IMR-90 (cell line): Measurements from ENCODE around the gene TMEM163. TPM values are rescaled to one million over a fixed set of nuclear protein-coding genes. Genes with fewer than 3 reads are reported as not detected.

Experiments used
- ATAC-seq: fragments of 200-7000 bp; cut with Tn5 transposase; 2 replicates; pipeline ENCODE4 v1.9.1; 2020; ENCODE audit warnings: low read depth, mild to moderate bottlenecking, moderate library complexity
- BruUV-seq: library from RNA; stranded (reverse); fragments of 400-500 nt; replicated peaks from 2 replicates; lab custom pipeline; 2021; lab: Mats Ljungman, UMichigan
- CTCF ChIA-PET: fragments of 300-600 bp; formaldehyde crosslinking; extraction: SDS; loops from one replicate; lab custom pipeline; 2021; ENCODE audit warnings: antibody characterized with exemption; lab: Yijun Ruan, JAX
- POLR2A ChIA-PET: fragments of 300-600 bp; sonication (Branson Sonifier 250); formaldehyde crosslinking; loops from one replicate; lab custom pipeline; 2022; ENCODE audit warnings: antibody characterized with exemption; ENCODE audit not compliant: unreplicated experiment; lab: Charles Lee
- DNase-seq: peaks from one replicate; pipeline ENCODE4 v3.0.0; 2013
- H2AFZ ChIP-seq: replicated peaks from 2 replicates; pipeline ENCODE3; 2013; ENCODE audit warnings: low read length, mild to moderate bottlenecking; ENCODE audit not compliant: poor library complexity
- H2AK5ac ChIP-seq: 2 replicates; pipeline ENCODE4 v1.6.1; 2013; ENCODE audit warnings: low read depth, low read length, inconsistent platforms
- H2AK9ac ChIP-seq: replicated peaks from 2 replicates; pipeline ENCODE3; 2013; ENCODE audit warnings: mild to moderate bottlenecking, low read depth, low read length, moderate library complexity; ENCODE audit not compliant: poor library complexity
- H2BK120ac ChIP-seq: 2 replicates; pipeline ENCODE4 v1.6.1; 2013; ENCODE audit warnings: low read depth, low read length, inconsistent platforms
- H2BK15ac ChIP-seq: 3 replicates; pipeline ENCODE4 v1.6.1; 2013; ENCODE audit warnings: low read depth, low read length, inconsistent platforms
- H2BK20ac ChIP-seq: 2 replicates; pipeline ENCODE4 v1.6.1; 2013; ENCODE audit warnings: low read depth, mild to moderate bottlenecking, inconsistent platforms, low read length, moderate library complexity
- H2BK5ac ChIP-seq: 2 replicates; pipeline ENCODE4 v1.6.1; 2013; ENCODE audit warnings: mild to moderate bottlenecking, low read depth, low read length, inconsistent platforms; ENCODE audit not compliant: poor library complexity, severe bottlenecking
- H3K14ac ChIP-seq: replicated peaks from 2 replicates; pipeline ENCODE4 v1.6.1; 2013; ENCODE audit warnings: low read depth, low read length, inconsistent platforms
- H3K18ac ChIP-seq: 2 replicates; pipeline ENCODE4 v1.6.1; 2013; ENCODE audit warnings: low read depth, low read length, control low read depth
- H3K23ac ChIP-seq: 2 replicates; pipeline ENCODE4 v1.6.1; 2013; ENCODE audit warnings: low read depth, low read length, inconsistent platforms
- H3K27ac ChIP-seq: 2 replicates; pipeline ENCODE4 v1.5.1; 2013; ENCODE audit warnings: mild to moderate bottlenecking, control low read depth, low read length; ENCODE audit not compliant: insufficient read depth
- H3K27me3 ChIP-seq: 2 replicates; pipeline ENCODE4 v1.6.1; 2013; ENCODE audit warnings: low read length; ENCODE audit not compliant: control insufficient read depth, insufficient read depth
- H3K36me3 ChIP-seq: 2 replicates; pipeline ENCODE4 v1.6.1; 2013; ENCODE audit warnings: low read length, mixed read lengths; ENCODE audit not compliant: control insufficient read depth, insufficient read depth
- H3K4ac ChIP-seq: 2 replicates; pipeline ENCODE4 v1.6.1; 2013; ENCODE audit warnings: low read depth, low read length, inconsistent platforms
- H3K4me1 ChIP-seq: 2 replicates; pipeline ENCODE4 v1.6.1; 2013; ENCODE audit warnings: low read length, mixed read lengths; ENCODE audit not compliant: control insufficient read depth, insufficient read depth
- H3K4me2 ChIP-seq: 2 replicates; pipeline ENCODE4 v1.6.1; 2013; ENCODE audit warnings: low read depth, mild to moderate bottlenecking, control low read depth, low read length, moderate library complexity
- H3K4me3 ChIP-seq: 2 replicates; pipeline ENCODE4 v1.5.1; 2013; ENCODE audit warnings: low read depth, mild to moderate bottlenecking, control low read depth, low read length, moderate library complexity; ENCODE audit not compliant: insufficient read depth
- H3K56ac ChIP-seq: 2 replicates; pipeline ENCODE4 v1.6.1; 2013; ENCODE audit warnings: low read length, inconsistent platforms; ENCODE audit not compliant: insufficient read depth; ENCODE audit errors: extremely low read depth
- H3K79me1 ChIP-seq, 2 experiments: 2 replicates each; pipeline ENCODE4 v1.6.1; 2013; ENCODE audit warnings: low read length in 2 of 2, inconsistent platforms in 1 of 2, low read depth in 1 of 2
- H3K9ac ChIP-seq: 2 replicates; pipeline ENCODE4 v1.6.1; 2013; ENCODE audit warnings: low read depth, low read length, control low read depth
- H3K9me1 ChIP-seq: 2 replicates; pipeline ENCODE4 v1.6.1; 2013; ENCODE audit warnings: low read length, inconsistent platforms; ENCODE audit not compliant: insufficient read depth
- H3K9me3 ChIP-seq: 2 replicates; pipeline ENCODE4 v1.6.1; 2013; ENCODE audit warnings: low read length; ENCODE audit not compliant: control insufficient read depth, insufficient read depth
- H4K20me1 ChIP-seq: 2 replicates; pipeline ENCODE4 v1.6.1; 2013; ENCODE audit warnings: low read length, inconsistent platforms; ENCODE audit not compliant: insufficient read depth
- H4K5ac ChIP-seq: 2 replicates; pipeline ENCODE4 v1.6.1; 2013; ENCODE audit warnings: mild to moderate bottlenecking, low read depth, low read length, control low read depth
- H4K8ac ChIP-seq, 2 experiments: 2 replicates each; pipeline ENCODE4 v1.6.1; 2013; ENCODE audit warnings: low read depth in 2 of 2, low read length in 2 of 2, control low read depth in 1 of 2, inconsistent platforms in 1 of 2
- H4K91ac ChIP-seq: 2 replicates; pipeline ENCODE4 v1.6.1; 2013; ENCODE audit warnings: low read depth, low read length, inconsistent platforms; ENCODE audit not compliant: insufficient read depth
- BHLHE40 ChIP-seq: fragments of 150-350 bp; IDR thresholded peaks from 2 replicates; pipeline ENCODE4 v1.6.1; 2016; ENCODE audit warnings: mild to moderate bottlenecking, low read depth, low read length
- CEBPB ChIP-seq: IDR thresholded peaks from 2 replicates; pipeline ENCODE4 v1.6.1; 2012; ENCODE audit warnings: low read depth, low read length, improper control_type of control experiment
- CHD1 ChIP-seq: IDR thresholded peaks from 2 replicates; pipeline ENCODE4 v1.6.1; 2012; ENCODE audit warnings: low read depth, low read length, improper control_type of control experiment
- CTCF ChIP-seq: conservative IDR thresholded peaks from 2 replicates; pipeline ENCODE4 v1.5.1; 2012; ENCODE audit warnings: mild to moderate bottlenecking, low read depth, low read length, improper control_type of control experiment
- FOS ChIP-seq: fragments of 150-350 bp; IDR thresholded peaks from 2 replicates; pipeline ENCODE4 v1.6.1; 2016; ENCODE audit warnings: low read depth, low read length
- MAFK ChIP-seq: IDR thresholded peaks from 2 replicates; pipeline ENCODE4 v1.6.1; 2012; ENCODE audit warnings: low read depth, low read length, improper control_type of control experiment
- MAZ ChIP-seq: IDR thresholded peaks from 2 replicates; pipeline ENCODE4 v1.6.1; 2012; ENCODE audit warnings: low read depth, mild to moderate bottlenecking, low read length, improper control_type of control experiment, moderate library complexity, borderline replicate concordance
- MXI1 ChIP-seq: IDR thresholded peaks from 2 replicates; pipeline ENCODE4 v1.6.1; 2012; ENCODE audit warnings: low read depth, mild to moderate bottlenecking, low read length, moderate library complexity, borderline replicate concordance
- POLR2A ChIP-seq: IDR thresholded peaks from 2 replicates; pipeline ENCODE4 v1.6.1; 2012; ENCODE audit warnings: mild to moderate bottlenecking, low read depth, low read length
- RAD21 ChIP-seq: IDR thresholded peaks from 2 replicates; pipeline ENCODE4 v1.6.1; 2012; ENCODE audit warnings: low read length, improper control_type of control experiment
- RCOR1 ChIP-seq: IDR thresholded peaks from 2 replicates; pipeline ENCODE4 v1.6.1; 2012; ENCODE audit warnings: mild to moderate bottlenecking, low read length, improper control_type of control experiment; ENCODE audit not compliant: insufficient replicate concordance
- RFX5 ChIP-seq: IDR thresholded peaks from 2 replicates; pipeline ENCODE4 v1.8.0; 2012; ENCODE audit warnings: low read depth, mild to moderate bottlenecking, low read length, moderate library complexity
- SMC3 ChIP-seq: fragments of 150-350 bp; IDR thresholded peaks from 2 replicates; pipeline ENCODE4 v1.6.1; 2016; ENCODE audit warnings: low read depth, mild to moderate bottlenecking, antibody characterized with exemption, low read length, moderate library complexity
- WGBS, 2 experiments: methylation state at CpG; one replicate each; pipeline versions ENCODE4 v1.1.5 to v1.1.7; 2013; ENCODE audit warnings: missing lambda C conversion rate in 2 of 2; ENCODE audit not compliant: insufficient read length in 1 of 2; ENCODE audit errors: extremely low coverage in 2 of 2; 5-methylcytosine and 5-hydroxymethylcytosine counted together
- dilution Hi-C: fragments of 300-500 bp; cut with HindIII; formaldehyde crosslinking; loops from one replicate; pipeline ENCODE4 v1.14.3; 2018; ENCODE audit warnings: low sequenced_read_pairs; ENCODE audit not compliant: unreplicated experiment
- in situ Hi-C: fragments of 300-500 bp; cut with MboI; formaldehyde crosslinking; loops from 3 replicates; pipeline ENCODE4 v1.14.3; 2019; ENCODE audit warnings: low sequenced_read_pairs, inconsistent platforms, mixed read lengths
- intact Hi-C: fragments of 100-400 bp; cut with micrococcal nuclease; formaldehyde crosslinking; loops from 2 replicates; pipeline ENCODE4 v1.10.0; 2022
- polyA plus RNA-seq, 3 experiments: library from polyadenylated mRNA; depleted of rRNA; stranded (reverse); fragments of >200 nt; gene quantifications; 2 replicates each; pipeline ENCODE4 v1.2.3, GENCODE V29; 2012; ENCODE audit warnings: low replicate concordance in 1 of 3
- total RNA-seq: library from RNA; depleted of rRNA; stranded (reverse); fragments of >200 nt; gene quantifications from 2 replicates; pipeline ENCODE4 v1.2.3, GENCODE V29; 2012
- TF ChIP-seq, protein P1 (sequence below): fragments of 150-350 bp; IDR thresholded peaks from 2 replicates; pipeline ENCODE4 v1.6.1; 2016; ENCODE audit warnings: low read depth, mild to moderate bottlenecking, low read length, moderate library complexity, borderline replicate concordance
- TF ChIP-seq, protein P2 (sequence below): fragments of 150-350 bp; IDR thresholded peaks from 2 replicates; pipeline ENCODE4 v1.6.1; 2017; ENCODE audit warnings: mild to moderate bottlenecking, antibody characterized with exemption, low read length, low read depth

Gene TMEM163
- total and polyA plus RNA-seq, 2 of the 4 experiments (the other 2 are of a cell fraction), result not detected

DNA sequence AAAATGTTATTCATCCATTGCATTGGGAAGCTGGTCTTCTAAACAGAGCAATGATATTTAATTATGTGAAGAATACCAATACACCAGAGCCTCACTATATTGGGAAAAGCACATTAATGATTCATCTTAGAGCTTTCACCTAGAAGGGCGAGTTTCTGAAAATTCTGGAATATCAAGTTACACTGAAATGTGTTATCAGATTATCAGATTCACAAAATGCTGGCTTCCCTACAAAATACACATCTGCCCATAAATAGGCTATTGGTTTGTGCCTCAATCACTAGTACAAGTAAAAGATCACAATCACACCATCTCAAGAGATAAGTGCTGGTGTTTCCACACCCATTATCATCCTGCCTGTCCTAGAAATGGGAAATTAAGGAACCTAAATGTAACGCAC lies 200.7 kb downstream of the TMEM163 start:
- in situ Hi-C loops, result no loop called here
- H3K27ac ChIP-seq, result no peak overlapping the region
- no peak overlapping the region for H2AFZ ChIP-seq
- WGBS, 2 experiments, result no CpG with 5 or more reads among the region's 2 CpGs
- H2BK5ac ChIP-seq, result no peak overlapping the region
- no peak overlapping the region for H3K4ac ChIP-seq
- H3K79me1 ChIP-seq, result no peaks in the 10 kb centered on the region
- intact Hi-C loops, result no loop called here
- H3K14ac ChIP-seq, result no peak overlapping the region
- no peaks in the 10 kb centered on the region for H3K9me1 ChIP-seq
- no peak overlapping the region for H2BK20ac ChIP-seq
- H2AK5ac ChIP-seq, result no peak overlapping the region
- no peaks in the 10 kb centered on the region for H3K36me3 ChIP-seq
- H4K91ac ChIP-seq, result no peak overlapping the region
- no peak for TF ChIP-seq MAZ
- TF ChIP-seq RAD21, result no peak
- no peak for TF ChIP-seq SMC3
- no peak for TF ChIP-seq CEBPB
- TF ChIP-seq MXI1, result no peak
- no peak for TF ChIP-seq MAFK
- no peak for TF ChIP-seq RCOR1
- TF ChIP-seq, protein P1, sequence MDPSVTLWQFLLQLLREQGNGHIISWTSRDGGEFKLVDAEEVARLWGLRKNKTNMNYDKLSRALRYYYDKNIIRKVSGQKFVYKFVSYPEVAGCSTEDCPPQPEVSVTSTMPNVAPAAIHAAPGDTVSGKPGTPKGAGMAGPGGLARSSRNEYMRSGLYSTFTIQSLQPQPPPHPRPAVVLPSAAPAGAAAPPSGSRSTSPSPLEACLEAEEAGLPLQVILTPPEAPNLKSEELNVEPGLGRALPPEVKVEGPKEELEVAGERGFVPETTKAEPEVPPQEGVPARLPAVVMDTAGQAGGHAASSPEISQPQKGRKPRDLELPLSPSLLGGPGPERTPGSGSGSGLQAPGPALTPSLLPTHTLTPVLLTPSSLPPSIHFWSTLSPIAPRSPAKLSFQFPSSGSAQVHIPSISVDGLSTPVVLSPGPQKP, result no peak
- no peak for TF ChIP-seq CTCF
- no peak for TF ChIP-seq RFX5
- TF ChIP-seq FOS, result no peak
- TF ChIP-seq CHD1, result no peak
- TF ChIP-seq, protein P2, sequence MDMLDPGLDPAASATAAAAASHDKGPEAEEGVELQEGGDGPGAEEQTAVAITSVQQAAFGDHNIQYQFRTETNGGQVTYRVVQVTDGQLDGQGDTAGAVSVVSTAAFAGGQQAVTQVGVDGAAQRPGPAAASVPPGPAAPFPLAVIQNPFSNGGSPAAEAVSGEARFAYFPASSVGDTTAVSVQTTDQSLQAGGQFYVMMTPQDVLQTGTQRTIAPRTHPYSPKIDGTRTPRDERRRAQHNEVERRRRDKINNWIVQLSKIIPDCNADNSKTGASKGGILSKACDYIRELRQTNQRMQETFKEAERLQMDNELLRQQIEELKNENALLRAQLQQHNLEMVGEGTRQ, result no peak
- no peak for TF ChIP-seq BHLHE40
- TF ChIP-seq POLR2A, result no peak
- no peak overlapping the region for H2AK9ac ChIP-seq
- no peaks in the 10 kb centered on the region for H3K4me1 ChIP-seq
- no peak overlapping the region for H2BK120ac ChIP-seq
- H3K23ac ChIP-seq, result no peak overlapping the region
- ChIA-PET POLR2A (no interaction called here), CTCF (no interaction called here)
- H4K5ac ChIP-seq, result no peak overlapping the region
- no peak overlapping the region for H4K8ac ChIP-seq
- ATAC-seq (no peak), DNase-seq (no peak)
- no peak overlapping the region for H3K9ac ChIP-seq
- dilution Hi-C loops, result no loop called here
- no peaks in the 10 kb centered on the region for H3K9me3 ChIP-seq
- no peaks in the 10 kb centered on the region for H4K20me1 ChIP-seq
- no peak overlapping the region for H2BK15ac ChIP-seq
- BruUV-seq, result no TSS peak
- H3K18ac ChIP-seq, result no peak overlapping the region
- peaks cover 21% of the 10 kb centered on the region for H3K27me3 ChIP-seq
- H3K4me2 ChIP-seq, result no peak overlapping the region
- H3K56ac ChIP-seq, result no peak overlapping the region
- H3K4me3 ChIP-seq, result no peak overlapping the region
